Trophoblast cell (in vitro differentiated cells and primary cell): ENCODE data around the gene TCF25. TPM values are rescaled to one million over a fixed set of nuclear protein-coding genes. Genes with fewer than 3 reads are reported as not detected.
"Not testable (repeated sequence)": the region's sequence is repeated elsewhere in the genome, so short reads cannot be mapped to it uniquely, and the experiment has no call there.

ENCODE experiments used
- DNase-seq, 2 donors: peaks; one replicate each; pipeline ENCODE4 v3.0.0-alpha.2; 2016
- H2AFZ ChIP-seq: 2 replicates; pipeline ENCODE4 v1.6.1; 2013; ENCODE audit warnings: low read length, moderate library complexity, mild to moderate bottlenecking; ENCODE audit not compliant: insufficient read depth, poor library complexity
- H2AK5ac ChIP-seq: 2 replicates; pipeline ENCODE4 v1.6.1; 2013; ENCODE audit warnings: mild to moderate bottlenecking, low read length
- H2BK120ac ChIP-seq: 2 replicates; pipeline ENCODE4 v1.6.1; 2013; ENCODE audit warnings: low read length, mild to moderate bottlenecking, moderate library complexity; ENCODE audit not compliant: insufficient read depth, poor library complexity
- H2BK12ac ChIP-seq: 2 replicates; pipeline ENCODE4 v1.6.1; 2013; ENCODE audit warnings: mild to moderate bottlenecking, low read length, moderate library complexity
- H2BK5ac ChIP-seq: 2 replicates; pipeline ENCODE4 v1.6.1; 2013; ENCODE audit warnings: low read length, low read depth, moderate library complexity, mild to moderate bottlenecking; ENCODE audit not compliant: poor library complexity
- H3K14ac ChIP-seq: 2 replicates; pipeline ENCODE4 v1.6.1; 2013; ENCODE audit warnings: mild to moderate bottlenecking, low read length
- H3K18ac ChIP-seq: 2 replicates; pipeline ENCODE4 v1.6.1; 2013; ENCODE audit warnings: mild to moderate bottlenecking, low read length
- H3K23ac ChIP-seq: 2 replicates; pipeline ENCODE4 v1.6.1; 2013; ENCODE audit warnings: low read length
- H3K27ac ChIP-seq: 2 replicates; pipeline ENCODE4 v1.5.1; 2013; ENCODE audit warnings: low read depth, mild to moderate bottlenecking, inconsistent platforms, low read length, moderate library complexity
- H3K27me3 ChIP-seq: 2 replicates; pipeline ENCODE4 v1.6.1; 2013; ENCODE audit warnings: inconsistent platforms, mild to moderate bottlenecking, low read length, moderate library complexity; ENCODE audit not compliant: insufficient read depth
- H3K36me3 ChIP-seq, 2 experiments: 1 replicate in 1 of 2; 2 replicates in 1 of 2; pipeline ENCODE4 v1.6.1; 2013; ENCODE audit warnings: low read length in 2 of 2, mild to moderate bottlenecking in 2 of 2, moderate library complexity in 1 of 2; ENCODE audit not compliant: insufficient read depth in 2 of 2, control insufficient read depth in 1 of 2
- H3K4ac ChIP-seq: 2 replicates; pipeline ENCODE4 v1.6.1; 2013; ENCODE audit warnings: low read depth, mild to moderate bottlenecking, low read length, moderate library complexity
- H3K4me1 ChIP-seq, 2 experiments: 1 replicate in 1 of 2; 2 replicates in 1 of 2; pipeline ENCODE4 v1.6.1; 2013; ENCODE audit warnings: low read length in 2 of 2, mild to moderate bottlenecking in 2 of 2, moderate library complexity in 1 of 2; ENCODE audit not compliant: insufficient read depth in 2 of 2, control insufficient read depth in 1 of 2
- H3K4me2 ChIP-seq: 2 replicates; pipeline ENCODE4 v1.6.1; 2013; ENCODE audit warnings: inconsistent platforms, mild to moderate bottlenecking, low read length, moderate library complexity
- H3K4me3 ChIP-seq: 2 replicates; pipeline ENCODE4 v1.5.1; 2013; ENCODE audit warnings: mild to moderate bottlenecking, low read depth, low read length, inconsistent platforms
- H3K79me1 ChIP-seq: one replicate; pipeline ENCODE4 v1.6.1; 2013; ENCODE audit warnings: low read length
- H3K79me2 ChIP-seq: 2 replicates; pipeline ENCODE4 v1.6.1; 2013; ENCODE audit warnings: low read length, mild to moderate bottlenecking; ENCODE audit not compliant: control insufficient read depth, insufficient read depth, poor library complexity
- H3K9ac ChIP-seq: 2 replicates; pipeline ENCODE4 v1.6.1; 2013; ENCODE audit warnings: mild to moderate bottlenecking, low read length
- H3K9me3 ChIP-seq: 2 replicates; pipeline ENCODE4 v1.6.1; 2013; ENCODE audit warnings: low read depth, mild to moderate bottlenecking, control low read depth, inconsistent platforms, low read length; ENCODE audit not compliant: insufficient read depth
- H4K12ac ChIP-seq: 2 replicates; pipeline ENCODE4 v1.6.1; 2013; ENCODE audit warnings: low read depth, mild to moderate bottlenecking, low read length, moderate library complexity
- H4K8ac ChIP-seq: 2 replicates; pipeline ENCODE4 v1.6.1; 2013; ENCODE audit warnings: low read depth, mild to moderate bottlenecking, low read length, moderate library complexity
- H4K91ac ChIP-seq: one replicate; pipeline ENCODE4 v1.6.1; 2013; ENCODE audit warnings: low read depth, mild to moderate bottlenecking, low read length, moderate library complexity
- WGBS: extraction: QIAGEN DNeasy Blood & Tissue Kit; methylation state at CpG from one replicate; pipeline ENCODE4 v1.1.7; 2013; ENCODE audit warnings: missing lambda C conversion rate; ENCODE audit not compliant: insufficient read length, insufficient coverage; ENCODE audit errors: extremely low coverage; 5-methylcytosine and 5-hydroxymethylcytosine counted together
- polyA plus RNA-seq: library from polyadenylated mRNA; stranded (reverse); fragments of 200-250 nt; gene quantifications from 2 replicates; pipeline ENCODE4 v1.2.3, GENCODE V29; 2013

Gene TCF25
- 163 and 166 TPM in 2 replicates for polyA plus RNA-seq

- Histone ChIP-seq H2BK120ac (peak within 1 kb of the TSS; percentile 92), H3K4me3 (peak within 1 kb of the TSS; percentile 86), H3K79me2 (peaks cover 14% of the 10 kb centered on the region), H3K27ac (peak within 1 kb of the TSS; percentile 97), H3K18ac (peak within 1 kb of the TSS; percentile 98), H3K23ac (no peak within 1 kb of the TSS), H4K12ac (peak within 1 kb of the TSS; percentile 96), H2AK5ac (peak within 1 kb of the TSS; percentile 87), H3K36me3 (peaks cover 15 to 19% of the 10 kb centered on the region in 2 experiments), H2AFZ (peak within 1 kb of the TSS; percentile 87), H3K79me1 (peaks cover 11% of the 10 kb centered on the region), H3K9ac (peak within 1 kb of the TSS; percentile 95), H4K91ac (peak within 1 kb of the TSS; percentile 97), H3K27me3 (no peaks in the 10 kb centered on the region), H3K4ac (peak within 1 kb of the TSS; percentile 92), H3K4me2 (peak within 1 kb of the TSS; percentile 76), H2BK5ac (peak within 1 kb of the TSS; percentile 94), H2BK12ac (no peak within 1 kb of the TSS), H4K8ac (peak within 1 kb of the TSS; percentile 98), H3K14ac (peak within 1 kb of the TSS; percentile 97), H3K4me1 (peaks cover 4 to 10% of the 10 kb centered on the region in 2 experiments), H3K9me3 (peaks cover 2% of the 10 kb centered on the region)
- no CpG with 5 or more reads among the region's 104 CpGs for WGBS
- peak; percentile 88 to 91 for DNase-seq
Observed at GRCh38 chr16:89873109-89873971, at the start of gene TCF25. TCF25 (plus strand) TSS chr16:89873592; CDS start chr16:89873668, 76 bp downstream.

DNA sequence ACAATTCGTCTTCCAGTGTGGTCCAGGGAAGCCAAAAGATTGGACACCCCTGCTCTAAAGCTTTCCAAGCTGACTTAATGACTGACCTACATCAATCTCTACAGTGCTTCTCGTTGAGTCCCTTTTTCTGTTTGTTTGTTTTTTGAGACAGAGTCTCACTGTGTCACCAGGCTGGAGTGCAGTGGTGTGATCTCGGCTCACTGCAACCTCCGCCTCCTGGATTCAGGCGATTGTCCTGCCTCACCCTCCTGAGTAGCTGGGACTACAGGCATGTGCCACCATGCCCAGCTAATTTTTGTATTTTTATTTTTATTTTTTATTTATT lies 49.6 kb upstream of the TCF25 start:
- H2AK5ac ChIP-seq, DNase-seq, H3K4me3 ChIP-seq, H3K9me3 ChIP-seq, H3K23ac ChIP-seq, H3K79me2 ChIP-seq, H2BK12ac ChIP-seq, H3K4ac ChIP-seq, H3K14ac ChIP-seq, H4K12ac ChIP-seq, H2BK5ac ChIP-seq, H3K4me2 ChIP-seq, H3K9ac ChIP-seq, H4K8ac ChIP-seq, H3K27me3 ChIP-seq, H3K27ac ChIP-seq, H4K91ac ChIP-seq, H3K36me3 ChIP-seq, H3K18ac ChIP-seq, H2AFZ ChIP-seq, H2BK120ac ChIP-seq, H3K79me1 ChIP-seq: not testable (repeated sequence)
- no CpG with 5 or more reads among the region's 5 CpGs for WGBS
- peaks cover 18 to 19% of the 10 kb centered on the region in 2 experiments for H3K4me1 ChIP-seq

DNA sequence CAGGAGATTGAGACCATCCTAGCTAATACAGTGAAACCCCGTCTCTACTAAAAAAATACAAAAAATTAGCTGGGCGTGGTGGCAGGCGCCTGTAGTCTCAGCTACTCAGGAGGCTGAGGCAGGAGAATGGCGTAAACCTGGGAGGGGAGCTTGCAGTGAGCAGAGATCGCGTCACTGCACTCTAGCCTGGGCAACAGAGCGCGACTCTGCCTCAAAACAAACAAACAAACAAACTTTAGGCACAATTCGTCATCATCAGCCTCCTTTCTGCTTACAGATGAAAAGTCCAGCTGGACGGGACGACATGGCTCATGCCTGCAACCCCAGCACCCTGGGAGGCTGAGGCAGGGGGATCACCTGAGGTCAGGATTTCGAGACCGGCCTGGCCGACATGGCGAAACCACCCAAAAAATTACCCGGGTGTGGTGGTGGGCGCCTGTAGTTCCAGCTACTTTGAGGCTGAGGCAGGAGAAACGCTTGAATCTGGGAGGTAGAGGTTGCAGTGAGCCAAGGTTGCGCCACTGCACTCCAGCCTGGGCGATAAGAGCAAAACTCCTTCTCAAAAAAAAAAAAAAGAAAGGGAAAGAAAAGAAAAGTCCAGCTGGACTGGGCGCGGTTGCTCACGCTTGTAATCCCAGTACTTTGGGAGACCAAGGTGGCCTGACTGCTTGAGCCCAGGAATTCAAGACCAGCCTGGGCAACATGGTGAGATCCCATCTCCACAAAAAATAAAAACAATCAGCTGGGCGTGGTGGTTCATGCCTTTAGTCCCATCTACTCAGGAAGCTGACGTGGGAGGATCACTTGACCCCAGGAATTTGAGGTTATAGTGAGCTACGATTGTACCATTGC lies 46.6 kb upstream of the TCF25 start:
- H3K4ac ChIP-seq: no peak overlapping the region

DNA sequence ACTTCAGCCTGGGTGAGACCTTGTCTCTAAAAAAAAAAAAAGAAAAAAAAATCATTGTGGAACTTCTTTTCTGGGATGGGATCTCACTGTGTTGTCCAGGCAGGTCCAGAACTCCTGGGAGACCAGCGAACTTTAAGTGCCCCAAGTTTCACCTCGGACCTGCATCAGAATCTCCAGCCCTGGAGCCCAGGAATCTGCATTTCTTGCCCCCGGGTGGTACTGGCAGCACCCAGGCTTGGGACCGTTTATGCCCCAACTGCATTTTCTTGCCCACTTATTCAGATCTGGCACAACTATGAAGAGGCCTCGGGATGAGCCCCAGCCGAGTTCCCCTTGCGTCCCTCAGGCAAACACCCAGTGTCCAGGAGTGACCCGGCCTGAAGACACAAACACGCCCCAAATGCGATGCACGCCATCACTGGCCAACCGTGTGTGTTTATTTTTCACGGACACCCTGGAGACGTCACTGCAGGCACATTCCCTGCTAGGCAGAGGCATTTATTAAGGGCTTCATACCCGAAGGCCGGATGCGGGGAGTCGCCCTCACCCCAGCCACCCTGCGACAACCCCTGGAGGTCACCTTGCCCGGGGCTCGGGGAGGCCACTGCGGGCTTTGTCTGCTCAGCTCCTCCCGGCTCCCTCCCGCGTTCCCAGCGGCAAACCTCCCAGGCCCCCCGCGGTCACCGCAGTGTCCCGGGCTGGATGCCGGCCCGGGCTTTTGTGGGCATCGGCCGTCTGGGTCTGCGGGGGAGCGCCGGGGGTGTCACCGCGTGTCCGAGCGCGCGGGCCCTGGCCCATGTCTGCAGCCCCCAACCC lies 45.8 kb upstream of the TCF25 start:
- Histone ChIP-seq H3K9me3 (peaks cover 2% of the 10 kb centered on the region), H4K91ac (peak overlapping the region; percentile 83), H2AFZ (peak overlapping the region; percentile 60), H2AK5ac (no peak overlapping the region), H3K27me3 (no peaks in the 10 kb centered on the region), H3K9ac (peak overlapping the region; percentile 74), H3K4ac (no peak overlapping the region), H3K4me1 (peaks cover 14 to 19% of the 10 kb centered on the region in 2 experiments), H3K18ac (no peak overlapping the region), H3K23ac (no peak overlapping the region), H3K36me3 (peaks cover 5 to 6% of the 10 kb centered on the region in 2 experiments), H3K4me2 (peak overlapping the region; percentile 91), H2BK12ac (no peak overlapping the region), H4K12ac (peak overlapping the region; percentile 61), H3K79me2 (peaks cover 5% of the 10 kb centered on the region), H3K4me3 (peak overlapping the region; percentile 72), H3K27ac (peak overlapping the region; percentile 71), H3K79me1 (peaks cover 6% of the 10 kb centered on the region), H2BK120ac (peak overlapping the region; percentile 26), H3K14ac (peak overlapping the region; percentile 29), H2BK5ac (peak overlapping the region; percentile 47), H4K8ac (peak overlapping the region; percentile 62)
- no CpG with 5 or more reads among the region's 43 CpGs for WGBS
- peak; percentile 93 to 97 for DNase-seq

More for the DNA sequence above, 46.6 kb upstream of the TCF25 start:
- Histone ChIP-seq H3K27ac (peak overlapping the region; percentile 49), H3K18ac (peak overlapping the region; percentile 24), H2AFZ (no peak overlapping the region), H3K79me2 (peaks cover 5% of the 10 kb centered on the region), H3K27me3 (no peaks in the 10 kb centered on the region), H2AK5ac (peak overlapping the region; percentile 35), H3K9ac (no peak overlapping the region), H3K23ac (no peak overlapping the region), H2BK5ac (peak overlapping the region; percentile 26), H2BK12ac (no peak overlapping the region), H3K4me2 (no peak overlapping the region), H3K4me1 (peaks cover 20 to 25% of the 10 kb centered on the region in 2 experiments), H4K12ac (no peak overlapping the region), H3K4me3 (no peak overlapping the region), H3K9me3 (peaks cover 2% of the 10 kb centered on the region), H3K36me3 (peaks cover under 1 to 2% of the 10 kb centered on the region in 2 experiments), H4K91ac (peak overlapping the region; percentile 79), H2BK120ac (no peak overlapping the region), H3K79me1 (peaks cover 6% of the 10 kb centered on the region), H4K8ac (peak overlapping the region; percentile 24), H3K14ac (no peak overlapping the region)
- DNase-seq: peak; percentile 84 to 86
- WGBS: no CpG with 5 or more reads among the region's 26 CpGs
